Glutamatergic neuron (in vitro differentiated cells): Measurements from ENCODE around the gene FAM20C. TPM values are rescaled to one million over a fixed set of nuclear protein-coding genes. Genes with fewer than 3 reads are reported as not detected.
A peak's percentile ranks its signal among the peaks of the same experiment; 100 is the strongest.

Experiments
- DNase-seq: peaks from one replicate; pipeline ENCODE4 v3.0.0; 2022
- H3K27ac Mint-ChIP-seq: one replicate; pipeline ENCODE4 v1.8.0; 2020; ENCODE audit warnings: mild to moderate bottlenecking, mixed read lengths, inconsistent platforms; ENCODE audit not compliant: unreplicated experiment
- H3K27me3 Mint-ChIP-seq: one replicate; pipeline ENCODE4 v1.8.0; 2020; ENCODE audit warnings: mild to moderate bottlenecking, moderate library complexity, mixed read lengths, inconsistent platforms; ENCODE audit not compliant: unreplicated experiment
- H3K36me3 Mint-ChIP-seq: one replicate; pipeline ENCODE4 v1.8.0; 2020; ENCODE audit warnings: mild to moderate bottlenecking, mixed read lengths, inconsistent platforms; ENCODE audit not compliant: unreplicated experiment
- H3K4me1 Mint-ChIP-seq: one replicate; pipeline ENCODE4 v1.8.0; 2020; ENCODE audit warnings: mild to moderate bottlenecking, low read depth, mixed read lengths, inconsistent platforms; ENCODE audit not compliant: unreplicated experiment
- H3K4me3 Mint-ChIP-seq: one replicate; pipeline ENCODE4 v1.8.0; 2020; ENCODE audit warnings: mild to moderate bottlenecking, mixed read lengths, inconsistent platforms; ENCODE audit not compliant: unreplicated experiment
- H3K9me3 Mint-ChIP-seq: one replicate; pipeline ENCODE4 v1.8.0; 2020; ENCODE audit warnings: mild to moderate bottlenecking, moderate library complexity, mixed read lengths, inconsistent platforms; ENCODE audit not compliant: unreplicated experiment
- long read RNA-seq: library from polyadenylated mRNA; unstranded; transcript quantifications from one replicate; pipeline ENCODE4 v2.0.0, GENCODE V29; 2020; ENCODE audit not compliant: unreplicated experiment
- total RNA-seq: library from RNA; stranded (reverse); fragmentation: NEBNext Ultra II Directional; extraction: Animal tissue kit (Norgen Biotek cat#: 25700); gene quantifications from one replicate; pipeline ENCODE4 v1.2.1, GENCODE V29; 2021; ENCODE audit not compliant: unreplicated experiment
- TF ChIP-seq, protein P1 (sequence below): fragments of 200-600 bp; sonication (generic); IDR thresholded peaks from one replicate; pipeline ENCODE4 v1.5.0; 2021; ENCODE audit not compliant: partially characterized antibody, unreplicated experiment

FAM20C gene
- total RNA-seq, result 199 TPM
- long read RNA-seq, partial matches to known transcripts, result 8 of 13 reads
- long read RNA-seq, other reads (novel, unspliced or antisense), result 5 of 13 reads

DNA sequence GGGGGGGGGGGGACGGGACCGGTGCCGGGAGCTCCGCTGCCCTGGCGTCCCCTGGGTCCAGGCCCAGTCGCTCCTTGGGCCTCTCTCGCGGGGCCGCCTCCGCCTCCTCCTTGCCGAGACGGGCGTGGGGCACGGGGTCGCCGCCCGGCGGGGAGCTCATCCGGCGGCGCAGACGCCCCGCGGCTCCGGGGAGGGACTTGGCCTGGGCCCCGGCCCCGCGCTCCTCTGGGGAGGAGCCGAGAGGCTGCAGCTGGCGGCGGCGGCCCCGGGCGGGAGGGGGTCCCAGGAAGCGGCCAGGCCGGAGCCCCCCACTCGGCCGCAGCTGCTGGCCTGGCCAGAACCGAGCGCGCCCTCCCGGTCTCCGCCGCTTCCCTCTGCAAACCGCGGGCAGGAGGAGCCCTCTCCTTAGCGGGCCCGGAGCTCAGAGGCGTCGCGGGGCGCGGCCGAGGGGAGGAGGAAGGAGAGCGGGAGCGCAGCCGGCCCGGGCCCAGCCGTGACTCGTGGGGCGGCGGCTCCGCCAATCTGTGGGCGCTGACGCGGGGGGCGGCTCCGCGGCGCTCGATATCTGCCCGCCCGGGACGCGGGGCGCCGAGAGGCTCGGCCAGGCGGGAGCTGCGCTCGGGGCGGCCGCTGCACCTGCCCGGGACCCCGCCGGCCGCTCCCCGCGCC lies at the start of gene FAM20C:
FAM20C (plus strand) TSS at position 591 of the 669 bp plus-strand sequence. CDS start 629 bp downstream, outside the sequence.
- peak; percentile 84 for DNase-seq
- H3K9me3 Mint-ChIP-seq, result peaks cover 39% of the 10 kb centered on the region
- peak within 1 kb of the TSS; percentile 100 for H3K27ac Mint-ChIP-seq
- H3K4me1 Mint-ChIP-seq, result peaks cover 50% of the 10 kb centered on the region
- H3K36me3 Mint-ChIP-seq, result peaks cover 6% of the 10 kb centered on the region
- peak within 1 kb of the TSS; percentile 91 for H3K4me3 Mint-ChIP-seq
- H3K27me3 Mint-ChIP-seq, result peaks cover 22% of the 10 kb centered on the region
- TF ChIP-seq, protein P1, sequence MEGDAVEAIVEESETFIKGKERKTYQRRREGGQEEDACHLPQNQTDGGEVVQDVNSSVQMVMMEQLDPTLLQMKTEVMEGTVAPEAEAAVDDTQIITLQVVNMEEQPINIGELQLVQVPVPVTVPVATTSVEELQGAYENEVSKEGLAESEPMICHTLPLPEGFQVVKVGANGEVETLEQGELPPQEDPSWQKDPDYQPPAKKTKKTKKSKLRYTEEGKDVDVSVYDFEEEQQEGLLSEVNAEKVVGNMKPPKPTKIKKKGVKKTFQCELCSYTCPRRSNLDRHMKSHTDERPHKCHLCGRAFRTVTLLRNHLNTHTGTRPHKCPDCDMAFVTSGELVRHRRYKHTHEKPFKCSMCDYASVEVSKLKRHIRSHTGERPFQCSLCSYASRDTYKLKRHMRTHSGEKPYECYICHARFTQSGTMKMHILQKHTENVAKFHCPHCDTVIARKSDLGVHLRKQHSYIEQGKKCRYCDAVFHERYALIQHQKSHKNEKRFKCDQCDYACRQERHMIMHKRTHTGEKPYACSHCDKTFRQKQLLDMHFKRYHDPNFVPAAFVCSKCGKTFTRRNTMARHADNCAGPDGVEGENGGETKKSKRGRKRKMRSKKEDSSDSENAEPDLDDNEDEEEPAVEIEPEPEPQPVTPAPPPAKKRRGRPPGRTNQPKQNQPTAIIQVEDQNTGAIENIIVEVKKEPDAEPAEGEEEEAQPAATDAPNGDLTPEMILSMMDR, result no peak

DNA sequence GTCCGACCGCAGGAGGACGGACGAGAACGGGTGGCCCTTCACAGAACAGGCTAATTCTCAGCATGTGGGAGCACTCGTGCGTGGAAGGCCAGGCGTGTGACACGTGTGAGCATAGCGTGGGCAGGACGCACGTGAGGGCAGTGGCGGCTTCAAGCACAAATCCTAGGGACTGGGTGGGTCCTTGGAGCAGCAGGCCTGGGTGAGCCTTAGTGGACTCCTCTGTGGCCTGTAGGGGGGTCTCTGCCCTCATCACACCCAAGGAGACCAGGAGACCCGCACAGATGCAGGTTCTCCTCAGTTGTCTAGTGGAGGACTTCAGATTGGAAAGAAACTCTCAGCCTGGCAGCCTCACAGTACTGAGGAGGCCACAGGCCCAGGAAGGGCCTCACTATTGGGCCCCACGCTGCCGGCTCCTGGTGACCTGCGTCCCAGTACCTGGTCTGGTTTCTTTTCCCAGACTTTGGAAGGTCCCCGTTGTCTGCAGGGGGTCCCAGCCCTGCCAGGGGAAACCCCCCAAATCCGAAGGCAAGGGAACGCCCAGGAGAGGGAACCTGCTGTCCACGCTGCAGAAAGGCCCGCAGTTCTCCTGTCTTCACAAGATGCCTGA lies 49.1 kb upstream of the FAM20C start:
- Mint-ChIP-seq H3K27ac (no peak overlapping the region), H3K27me3 (peaks cover 2% of the 10 kb centered on the region), H3K9me3 (no peaks in the 10 kb centered on the region)

DNA sequence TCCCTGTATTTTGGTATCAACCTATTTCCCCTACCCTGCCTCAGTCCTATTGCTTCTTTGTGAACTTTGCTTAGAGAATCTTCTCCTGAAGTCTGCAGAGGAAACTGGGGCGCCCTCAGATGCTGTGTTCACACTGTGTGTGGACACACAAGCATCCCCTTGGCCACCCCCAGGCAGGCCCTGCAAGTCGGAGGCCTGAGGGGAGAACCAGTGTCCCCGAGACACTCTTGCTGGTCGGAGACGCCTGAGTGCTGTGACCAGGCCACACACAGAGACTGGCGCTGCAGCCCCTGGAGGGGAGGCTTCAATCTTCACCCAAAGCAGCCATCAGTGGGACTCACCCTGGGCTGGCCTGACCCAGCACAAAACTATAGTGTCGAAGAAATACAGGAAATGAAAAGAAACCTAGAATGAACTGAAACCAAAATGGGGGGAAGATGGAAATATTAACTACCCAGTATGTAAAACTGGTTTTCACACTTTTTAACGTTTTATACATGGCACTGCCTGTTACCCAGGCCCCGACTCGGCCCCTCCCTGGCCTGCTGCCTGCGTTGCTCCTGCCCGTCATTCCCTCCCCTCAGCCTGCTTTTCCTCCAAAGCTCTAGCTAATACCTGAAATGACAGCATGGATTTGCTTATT lies 48.4 kb upstream of the FAM20C start:
- Mint-ChIP-seq H3K4me1 (peaks cover 11% of the 10 kb centered on the region), H3K27me3 (peaks cover 5% of the 10 kb centered on the region), H3K4me3 (no peak overlapping the region), H3K9me3 (peaks cover 3% of the 10 kb centered on the region), H3K27ac (no peak overlapping the region), H3K36me3 (no peaks in the 10 kb centered on the region)
- TF ChIP-seq, protein P1, result no peak
- no peak for DNase-seq

More for the DNA sequence above, 49.1 kb upstream of the FAM20C start:
- TF ChIP-seq, protein P1, result no peak
- Mint-ChIP-seq H3K36me3 (no peaks in the 10 kb centered on the region), H3K4me1 (peaks cover 13% of the 10 kb centered on the region), H3K4me3 (no peak overlapping the region)
- no peak for DNase-seq

DNA sequence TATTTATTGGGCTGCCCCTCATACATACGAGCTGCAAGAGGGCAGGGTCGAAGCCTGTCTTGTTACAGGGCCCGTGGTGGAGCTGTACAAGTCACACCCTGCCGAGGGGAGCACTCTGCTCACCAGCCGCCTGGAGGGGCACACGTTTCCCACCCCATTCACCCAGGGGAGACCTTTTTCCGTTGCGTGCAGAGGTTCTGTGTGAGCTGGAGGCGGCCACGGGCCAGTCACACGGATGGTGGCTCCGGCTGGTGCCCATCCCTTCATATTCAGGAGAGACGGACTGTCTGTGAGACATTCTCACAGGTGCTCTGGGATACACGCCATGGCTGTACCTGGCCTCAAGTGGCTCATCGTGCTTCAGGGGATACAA lies 47.9 kb upstream of the FAM20C start:
- TF ChIP-seq, protein P1, result no peak
- H3K27me3 Mint-ChIP-seq, result peaks cover 9% of the 10 kb centered on the region
- H3K4me1 Mint-ChIP-seq, result peaks cover 11% of the 10 kb centered on the region
- no peak overlapping the region for H3K4me3 Mint-ChIP-seq
- no peaks in the 10 kb centered on the region for H3K36me3 Mint-ChIP-seq
- H3K27ac Mint-ChIP-seq, result no peak overlapping the region
- peaks cover 3% of the 10 kb centered on the region for H3K9me3 Mint-ChIP-seq
- no peak for DNase-seq
